ENCODE measurements around the gene CUBN.

DNA sequence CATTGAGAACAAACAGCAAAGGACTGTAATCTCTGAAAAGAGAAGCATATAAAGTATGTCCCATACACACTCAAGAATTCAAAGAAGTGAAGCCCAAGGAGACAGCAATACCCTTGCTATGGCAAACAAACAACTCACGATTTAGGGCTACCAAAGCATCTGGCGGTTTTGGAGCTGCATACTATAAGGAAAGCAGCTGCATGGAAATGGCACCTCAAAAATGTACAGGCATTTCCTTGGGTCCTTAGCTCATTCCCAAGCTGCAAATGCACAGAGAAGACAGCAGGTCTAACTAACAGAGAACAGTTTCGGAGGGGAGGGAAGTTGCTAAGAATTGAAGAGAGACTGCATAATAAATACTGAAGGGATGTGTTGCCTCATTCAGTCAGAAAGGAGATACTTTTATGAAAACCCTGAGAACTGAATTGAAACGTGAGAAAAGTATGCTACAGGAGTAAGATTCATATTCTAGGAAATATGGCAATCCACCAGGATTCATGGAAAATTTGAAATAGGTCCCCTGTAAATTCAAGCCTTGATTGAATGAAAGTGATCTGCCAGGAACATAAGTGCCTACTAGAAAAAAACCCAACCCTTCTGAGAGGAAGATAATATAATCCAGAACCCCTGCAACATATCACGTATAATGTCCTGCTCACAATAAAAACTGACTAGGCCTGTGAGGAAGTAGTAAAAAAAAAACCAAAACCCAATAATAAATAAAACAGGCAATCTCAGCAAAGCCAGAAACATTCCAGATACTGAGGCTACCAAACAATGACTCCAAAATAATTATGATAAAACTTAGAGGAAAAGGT is 36.4 kb downstream of the CUBN start:
- TF ChIP-seq POLR2AphosphoS5 (IDR thresholded peaks at IDR 0.05; ENCODE audit: borderline replicate concordance, low read depth, low read length) = no peak
- no peak for TF ChIP-seq EZH2 (IDR thresholded peaks at IDR 0.05)
- TF ChIP-seq FOXP2 (optimal IDR thresholded peaks at IDR 0.05; ENCODE audit: control extremely low read depth, extremely low read length, insufficient read depth) = no peak

Data from SK-N-MC (cell line).